OCI-LY3 (cell line): ENCODE results near the gene PIWIL1.

Experiments used
- EZH2phosphoT487 ChIP-seq: fragments of 200-600 bp; shearing (Covaris generic); IDR thresholded peaks from 2 replicates; pipeline ENCODE4 v1.6.1; 2018; ENCODE audit warnings: antibody characterized with exemption, mixed run types, low read depth
- TF ChIP-seq, protein P1 (sequence below): fragments of 200-600, 300-600 bp; sonication (generic); IDR thresholded peaks from 2 replicates; pipeline ENCODE4 v1.5.1; 2014; ENCODE audit warnings: antibody characterized with exemption, low read length, low read depth

DNA sequence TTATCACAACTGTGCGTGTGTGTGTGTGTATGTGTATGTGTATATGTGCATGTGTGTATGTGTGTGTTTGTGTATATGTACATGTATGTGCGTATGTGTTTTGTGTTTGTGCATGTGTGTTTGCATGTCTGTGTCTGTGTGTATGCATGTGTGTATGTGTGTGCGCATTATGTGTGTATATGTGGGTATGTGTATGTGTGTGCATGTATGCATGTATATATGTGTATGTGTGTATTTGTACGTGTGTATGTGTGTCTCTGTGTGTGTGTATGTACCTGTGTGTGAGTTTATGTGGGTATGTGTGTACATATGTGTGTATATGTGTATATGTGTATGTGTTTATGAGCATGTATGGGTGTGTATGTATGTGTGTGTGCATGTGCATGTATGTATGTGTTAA lies 37.6 kb upstream of the PIWIL1 start:
- TF ChIP-seq, protein P1, sequence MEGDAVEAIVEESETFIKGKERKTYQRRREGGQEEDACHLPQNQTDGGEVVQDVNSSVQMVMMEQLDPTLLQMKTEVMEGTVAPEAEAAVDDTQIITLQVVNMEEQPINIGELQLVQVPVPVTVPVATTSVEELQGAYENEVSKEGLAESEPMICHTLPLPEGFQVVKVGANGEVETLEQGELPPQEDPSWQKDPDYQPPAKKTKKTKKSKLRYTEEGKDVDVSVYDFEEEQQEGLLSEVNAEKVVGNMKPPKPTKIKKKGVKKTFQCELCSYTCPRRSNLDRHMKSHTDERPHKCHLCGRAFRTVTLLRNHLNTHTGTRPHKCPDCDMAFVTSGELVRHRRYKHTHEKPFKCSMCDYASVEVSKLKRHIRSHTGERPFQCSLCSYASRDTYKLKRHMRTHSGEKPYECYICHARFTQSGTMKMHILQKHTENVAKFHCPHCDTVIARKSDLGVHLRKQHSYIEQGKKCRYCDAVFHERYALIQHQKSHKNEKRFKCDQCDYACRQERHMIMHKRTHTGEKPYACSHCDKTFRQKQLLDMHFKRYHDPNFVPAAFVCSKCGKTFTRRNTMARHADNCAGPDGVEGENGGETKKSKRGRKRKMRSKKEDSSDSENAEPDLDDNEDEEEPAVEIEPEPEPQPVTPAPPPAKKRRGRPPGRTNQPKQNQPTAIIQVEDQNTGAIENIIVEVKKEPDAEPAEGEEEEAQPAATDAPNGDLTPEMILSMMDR = no peak
- no peak for TF ChIP-seq EZH2phosphoT487
